DOHH2 (cell line): ENCODE results near the gene PSMB2.

Experiments
- CTCF ChIP-seq: fragments of 200-600 bp; sonication (generic); IDR thresholded peaks from one replicate; pipeline ENCODE4 v1.5.1; 2014; ENCODE audit warnings: antibody characterized with exemption, mild to moderate bottlenecking, low read depth, low read length; ENCODE audit not compliant: poor library complexity, severe bottlenecking
- EZH2phosphoT487 ChIP-seq: fragments of 200-600 bp; sonication (generic); IDR thresholded peaks from 2 replicates; pipeline ENCODE4 v1.6.1; 2017; ENCODE audit warnings: borderline replicate concordance, mild to moderate bottlenecking, antibody characterized with exemption, low read length, moderate library complexity, mixed read lengths

- TF ChIP-seq CTCF (no peak), EZH2phosphoT487 (no peak)
Observed at GRCh38 chr1:35640380-35641232, 720 bp downstream of the PSMB2 start.
